ENCODE measurements around the gene RXFP2. TPM values are rescaled to one million over a fixed set of nuclear protein-coding genes. Genes with fewer than 3 reads are reported as not detected.
A peak's percentile ranks its signal among the peaks of the same experiment; 100 is the strongest.

Gene RXFP2
- total RNA-seq, 4 donors from 2014 or later = not detected

DNA sequence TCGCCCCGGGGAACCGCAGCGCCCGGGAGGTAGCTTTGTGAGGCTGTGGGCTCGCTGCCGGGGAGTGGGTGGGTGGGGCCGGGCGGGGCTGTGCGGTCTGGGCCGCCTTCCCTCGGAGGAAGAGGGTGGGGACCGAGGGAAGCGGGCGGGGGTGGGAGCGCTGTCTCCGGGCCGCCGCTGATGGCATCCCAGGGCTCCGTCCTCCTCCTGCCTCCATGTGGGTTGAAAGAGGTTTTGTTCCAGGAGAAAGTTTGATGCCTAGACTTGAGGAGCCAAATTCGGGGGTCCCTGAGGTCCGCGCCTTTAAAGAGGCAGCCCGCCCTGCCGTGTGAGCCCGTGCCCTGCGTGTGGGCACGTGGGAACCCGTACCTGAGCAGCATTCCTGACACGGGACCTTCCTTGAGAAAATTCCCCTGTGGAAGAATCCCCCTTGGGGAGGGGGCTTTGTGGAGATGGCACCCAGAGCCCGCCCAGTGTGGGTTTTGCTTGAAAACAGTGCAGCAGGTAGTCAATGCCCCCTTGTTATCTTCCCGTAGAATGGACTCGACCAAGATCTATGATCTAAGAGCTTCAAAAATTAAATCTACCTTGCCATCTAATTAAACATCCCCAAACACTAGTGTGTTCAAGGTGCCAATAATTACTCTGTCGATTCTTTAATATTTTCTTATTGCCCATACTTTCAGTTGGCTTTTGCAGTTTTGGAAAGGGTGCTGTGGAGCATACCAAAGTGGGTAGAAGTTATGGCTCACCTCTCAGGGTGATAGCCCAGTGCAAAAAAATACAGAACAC is 107.8 kb downstream of the RXFP2 start:
- no peak for TF ChIP-seq POLR2A (IDR thresholded peaks at IDR 0.05)
- TF ChIP-seq, protein P1, sequence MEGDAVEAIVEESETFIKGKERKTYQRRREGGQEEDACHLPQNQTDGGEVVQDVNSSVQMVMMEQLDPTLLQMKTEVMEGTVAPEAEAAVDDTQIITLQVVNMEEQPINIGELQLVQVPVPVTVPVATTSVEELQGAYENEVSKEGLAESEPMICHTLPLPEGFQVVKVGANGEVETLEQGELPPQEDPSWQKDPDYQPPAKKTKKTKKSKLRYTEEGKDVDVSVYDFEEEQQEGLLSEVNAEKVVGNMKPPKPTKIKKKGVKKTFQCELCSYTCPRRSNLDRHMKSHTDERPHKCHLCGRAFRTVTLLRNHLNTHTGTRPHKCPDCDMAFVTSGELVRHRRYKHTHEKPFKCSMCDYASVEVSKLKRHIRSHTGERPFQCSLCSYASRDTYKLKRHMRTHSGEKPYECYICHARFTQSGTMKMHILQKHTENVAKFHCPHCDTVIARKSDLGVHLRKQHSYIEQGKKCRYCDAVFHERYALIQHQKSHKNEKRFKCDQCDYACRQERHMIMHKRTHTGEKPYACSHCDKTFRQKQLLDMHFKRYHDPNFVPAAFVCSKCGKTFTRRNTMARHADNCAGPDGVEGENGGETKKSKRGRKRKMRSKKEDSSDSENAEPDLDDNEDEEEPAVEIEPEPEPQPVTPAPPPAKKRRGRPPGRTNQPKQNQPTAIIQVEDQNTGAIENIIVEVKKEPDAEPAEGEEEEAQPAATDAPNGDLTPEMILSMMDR (IDR thresholded peaks at IDR 0.05) = no peak
- DNase-seq = no peak
- H3K36me3 ChIP-seq = no peaks in the 10 kb centered on the region
- peaks cover 6 to 27% (median 10%) of the 10 kb centered on the region in 3 donors for H3K4me1 ChIP-seq
- peak overlapping the region; percentile 62 to 77 (median 72) for H3K4me3 ChIP-seq
- peaks cover 0 to 18% (median 0%) of the 10 kb centered on the region in 4 donors for H3K27me3 ChIP-seq
- no peaks in the 10 kb centered on the region for H3K9me3 ChIP-seq
- intact Hi-C loops (cut with DNase I) = no loop called here
- H3K27ac ChIP-seq = peak overlapping the region; percentile 57 to 85 (median 82)
- 11 to 26% methylated on average over 6 to 12 of the region's 34 CpGs for WGBS, 2 donors

DNA sequence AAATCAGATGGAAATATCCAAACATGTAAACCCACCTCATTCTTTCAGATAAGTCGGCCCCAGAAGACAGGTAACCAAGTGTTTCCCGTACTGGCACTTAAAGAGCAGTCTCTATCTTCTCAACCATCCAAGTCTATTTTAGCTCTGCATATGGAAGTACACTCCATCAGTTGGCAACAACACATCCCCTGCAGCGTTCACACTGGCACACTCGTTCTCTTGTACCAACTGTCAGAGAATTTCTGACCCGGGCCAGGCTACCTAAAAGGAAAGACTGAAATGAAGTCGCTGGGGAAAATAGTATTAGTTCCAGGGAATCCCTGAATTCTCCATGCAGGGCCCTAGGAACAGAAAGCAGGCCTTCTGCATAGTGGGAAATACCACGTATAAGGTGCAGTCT is 109.3 kb downstream of the RXFP2 start:
- Histone ChIP-seq H3K4me3 (no peak overlapping the region), H3K27me3 (peaks cover 0 to 8% (median 0%) of the 10 kb centered on the region in 4 donors), H3K9me3 (no peaks in the 10 kb centered on the region), H3K27ac (no peak overlapping the region), H3K4me1 (peaks cover 6 to 27% (median 10%) of the 10 kb centered on the region in 3 donors), H3K36me3 (no peaks in the 10 kb centered on the region)
- no peak for DNase-seq
- TF ChIP-seq, protein P1 (IDR thresholded peaks at IDR 0.05) = no peak
- no peak for TF ChIP-seq POLR2A (IDR thresholded peaks at IDR 0.05)
- intact Hi-C loops (cut with DNase I) = no loop called here
- WGBS, 2 donors = 85 to 86% methylated on average over 7 of the region's 7 CpGs

DNA sequence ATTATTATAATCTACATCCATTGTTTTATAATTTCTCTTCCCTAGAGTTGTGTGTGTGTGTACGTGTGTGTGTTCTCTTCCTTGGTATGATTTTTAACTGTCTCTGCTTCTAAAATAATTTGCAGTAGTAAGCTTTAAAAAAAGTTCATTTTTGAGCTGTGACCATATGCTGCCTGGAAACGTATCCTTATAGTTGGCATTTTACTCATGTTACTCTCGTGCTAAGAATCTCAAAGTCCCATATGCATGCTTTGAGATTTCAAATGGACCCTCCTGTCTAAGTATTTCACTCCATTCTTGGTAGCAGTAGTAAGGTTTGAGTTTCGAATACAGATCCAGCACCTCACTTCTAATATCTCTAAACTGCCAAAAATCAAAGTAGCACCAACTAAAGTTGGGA is 109.9 kb downstream of the RXFP2 start:
- DNase-seq = no peak
- Histone ChIP-seq H3K36me3 (no peaks in the 10 kb centered on the region), H3K9me3 (no peaks in the 10 kb centered on the region), H3K27ac (no peak overlapping the region), H3K4me1 (peaks cover 6 to 25% (median 10%) of the 10 kb centered on the region in 3 donors), H3K27me3 (peaks cover 0 to 8% (median 0%) of the 10 kb centered on the region in 4 donors), H3K4me3 (no peak overlapping the region)
- WGBS, 2 donors = 72 to 81% methylated on average over 4 of the region's 4 CpGs
- TF ChIP-seq, protein P1 (IDR thresholded peaks at IDR 0.05) = no peak
- TF ChIP-seq POLR2A (IDR thresholded peaks at IDR 0.05) = no peak
- intact Hi-C loops (cut with DNase I) = no loop called here

DNA sequence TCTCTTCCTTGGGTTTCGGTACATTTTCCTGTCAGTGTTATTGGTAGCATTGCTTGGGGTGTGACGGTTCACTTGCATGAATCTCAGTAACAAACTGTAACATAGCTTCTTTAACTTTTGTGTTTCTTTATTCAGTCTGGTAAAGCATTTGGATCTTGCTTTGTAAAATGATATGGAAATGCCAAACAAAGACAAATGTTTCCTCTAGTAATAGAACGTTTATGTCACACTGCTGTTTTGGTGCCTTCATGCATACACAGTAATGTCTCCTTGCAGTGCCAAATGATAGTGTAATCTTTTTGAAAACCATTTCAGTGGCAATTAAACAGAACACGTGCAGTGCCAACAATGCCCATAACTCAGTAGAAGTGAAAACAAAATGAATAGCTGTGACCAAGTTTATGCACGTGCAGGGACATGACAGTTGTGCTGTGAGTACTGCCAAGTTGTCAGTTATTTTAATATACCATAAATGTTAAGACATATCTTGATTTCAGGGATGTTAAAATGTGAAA is 110.8 kb downstream of the RXFP2 start:
- 31 to 46% methylated on average over 5 of the region's 5 CpGs for WGBS, 2 donors
- no peak overlapping the region for H3K27ac ChIP-seq
- no peaks in the 10 kb centered on the region for H3K36me3 ChIP-seq
- H3K27me3 ChIP-seq = peaks cover 0 to 8% (median 0%) of the 10 kb centered on the region in 4 donors
- DNase-seq = no peak
- intact Hi-C loops (cut with DNase I) = no loop called here
- TF ChIP-seq, protein P1 (IDR thresholded peaks at IDR 0.05) = no peak
- no peak for TF ChIP-seq POLR2A (IDR thresholded peaks at IDR 0.05)
- H3K4me3 ChIP-seq = no peak overlapping the region
- peaks cover 6 to 18% (median 10%) of the 10 kb centered on the region in 3 donors for H3K4me1 ChIP-seq
- H3K9me3 ChIP-seq = no peaks in the 10 kb centered on the region

DNA sequence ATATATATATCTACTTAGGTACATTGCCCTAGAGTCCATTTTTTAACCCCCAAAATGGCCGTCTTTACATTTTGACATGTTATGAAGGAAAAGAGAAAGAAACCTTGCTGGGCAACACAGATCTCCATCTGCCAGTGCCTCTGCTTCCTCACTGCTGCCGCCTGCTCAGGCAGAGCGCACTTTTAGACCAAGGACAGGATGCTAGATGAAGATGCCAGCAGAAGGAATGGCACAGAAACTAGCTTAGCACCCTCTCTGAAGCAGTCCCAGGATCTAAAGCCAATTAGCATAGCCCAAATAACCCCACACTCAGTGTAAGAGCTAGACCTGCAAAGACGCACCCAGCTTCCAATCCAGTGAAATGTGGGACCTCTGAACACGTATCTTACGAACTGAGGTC is 111.9 kb downstream of the RXFP2 start:
- Histone ChIP-seq H3K4me3 (no peak overlapping the region), H3K36me3 (no peaks in the 10 kb centered on the region), H3K4me1 (peaks cover 4 to 11% (median 6%) of the 10 kb centered on the region in 3 donors), H3K9me3 (no peaks in the 10 kb centered on the region), H3K27me3 (peaks cover 0 to 8% (median 0%) of the 10 kb centered on the region in 4 donors), H3K27ac (no peak overlapping the region)
- no peak for DNase-seq
- TF ChIP-seq, protein P1 (IDR thresholded peaks at IDR 0.05) = no peak
- TF ChIP-seq POLR2A (IDR thresholded peaks at IDR 0.05) = no peak
- intact Hi-C loops (cut with DNase I) = no loop called here
- WGBS, 2 donors = 85 to 98% methylated on average over 4 to 6 of the region's 6 CpGs
